Measurements from ENCODE around the gene EVC.

DNA sequence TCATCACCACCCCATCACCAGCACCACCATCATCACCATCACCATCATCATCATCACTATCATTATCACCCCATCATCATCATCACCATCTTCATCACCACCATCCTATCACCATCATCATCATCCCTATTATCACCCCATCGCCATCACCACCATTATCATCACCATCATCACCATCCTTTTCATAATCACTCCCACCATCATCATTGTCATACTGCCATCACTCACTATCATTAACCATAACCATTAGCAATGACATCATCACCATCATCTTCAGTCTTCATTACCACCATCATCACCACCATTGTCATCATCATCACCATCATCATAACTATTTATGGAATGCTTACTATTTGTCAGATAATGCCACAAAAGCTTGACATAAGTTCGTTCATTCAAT lies 146.2 kb downstream of the EVC start:
- TF ChIP-seq GATA2 (IDR thresholded peaks at IDR 0.05; ENCODE audit: low read depth, low read length) (no peak), GATA3 (IDR thresholded peaks at IDR 0.05; ENCODE audit: low read depth, low read length) (no peak)

Data from SH-SY5Y (cell line).